DND-41 (cell line): ENCODE measurements around the gene PRDM9.

Experiments used
- ATAC-seq: fragments of 200-7000 bp; cut with Tn5 transposase; 3 replicates; pipeline ENCODE4 v1.9.1; 2021; ENCODE audit warnings: low read depth; ENCODE audit not compliant: insufficient read depth
- DNase-seq: peaks from one replicate; pipeline ENCODE4 v3.0.0-alpha.2; 2020
- H2AFZ ChIP-seq: 2 replicates; pipeline ENCODE4 v1.6.0; 2012; ENCODE audit warnings: low read depth, low read length
- H3K27ac ChIP-seq: 2 replicates; pipeline ENCODE4 v1.5.1; 2012; ENCODE audit warnings: low read length, inconsistent platforms
- H3K27me3 ChIP-seq: fragments of 200-600 bp; sonication (generic); 2 replicates; pipeline ENCODE4 v1.6.0; 2012; ENCODE audit warnings: low read length, mild to moderate bottlenecking, inconsistent platforms; ENCODE audit not compliant: insufficient read depth, poor library complexity
- H3K36me3 ChIP-seq: 2 replicates; pipeline ENCODE4 v1.5.1; 2012; ENCODE audit warnings: low read length, inconsistent platforms; ENCODE audit not compliant: insufficient read depth
- H3K4me1 ChIP-seq: 2 replicates; pipeline ENCODE4 v1.5.1; 2012; ENCODE audit warnings: mild to moderate bottlenecking, low read length; ENCODE audit not compliant: insufficient read depth
- H3K4me2 ChIP-seq: 2 replicates; pipeline ENCODE4 v1.6.0; 2012; ENCODE audit warnings: mild to moderate bottlenecking, moderate library complexity, low read length, inconsistent platforms; ENCODE audit not compliant: insufficient read depth
- H3K4me3 ChIP-seq, 2 experiments: fragments of 200-600 bp in 1 of 2; shearing (Covaris generic) in 1 of 2; 2 replicates each; pipeline ENCODE4 v1.5.1; 2012 to 2016; ENCODE audit warnings: inconsistent platforms in 2 of 2, low read length in 2 of 2, mild to moderate bottlenecking in 2 of 2, low read depth in 1 of 2, moderate library complexity in 1 of 2
- H3K79me2 ChIP-seq: 2 replicates; pipeline ENCODE4 v1.6.0; 2012; ENCODE audit warnings: low read length, inconsistent platforms; ENCODE audit not compliant: insufficient read depth
- H3K9ac ChIP-seq: 2 replicates; pipeline ENCODE4 v1.6.0; 2012; ENCODE audit warnings: low read depth, mild to moderate bottlenecking, inconsistent platforms, low read length, moderate library complexity
- H3K9me3 ChIP-seq: 2 replicates; pipeline ENCODE4 v1.5.1; 2012; ENCODE audit warnings: low read length, moderate library complexity, mild to moderate bottlenecking, inconsistent platforms; ENCODE audit not compliant: insufficient read depth, severe bottlenecking
- H4K20me1 ChIP-seq: 2 replicates; pipeline ENCODE4 v1.6.0; 2012; ENCODE audit warnings: low read length; ENCODE audit not compliant: insufficient read depth
- CTCF ChIP-seq: IDR thresholded peaks from 2 replicates; pipeline ENCODE4 v1.5.1; 2012; ENCODE audit warnings: borderline replicate concordance, low read length, moderate library complexity, mild to moderate bottlenecking; ENCODE audit not compliant: poor library complexity, severe bottlenecking; ENCODE audit errors: extremely low read depth
- EZH2 ChIP-seq: IDR thresholded peaks from 3 replicates; pipeline ENCODE4 v1.6.1; 2012; ENCODE audit warnings: borderline replicate concordance, low read depth, mild to moderate bottlenecking, moderate library complexity, low read length, inconsistent platforms; ENCODE audit not compliant: severe bottlenecking

PRDM9 gene

GRCh38 chr5:23490993-23491392, 16.4 kb upstream of the PRDM9 start:
- Histone ChIP-seq H3K4me1 (no peaks in the 10 kb centered on the region), H3K27ac (no peak overlapping the region), H3K9me3 (no peaks in the 10 kb centered on the region), H4K20me1 (no peaks in the 10 kb centered on the region), H2AFZ (no peak overlapping the region), H3K9ac (no peak overlapping the region), H3K79me2 (no peaks in the 10 kb centered on the region), H3K4me2 (no peak overlapping the region), H3K27me3 (no peaks in the 10 kb centered on the region), H3K36me3 (no peaks in the 10 kb centered on the region), H3K4me3 (no peak overlapping the region)
- TF ChIP-seq CTCF (no peak), EZH2 (no peak)
- DNase-seq (no peak), ATAC-seq (no peak)

GRCh38 chr5:23494558-23494957, 12.9 kb upstream of the PRDM9 start:
- H3K9ac ChIP-seq: no peak overlapping the region
- no peak for ATAC-seq

GRCh38 chr5:23496576-23496975, 10.8 kb upstream of the PRDM9 start:
- Histone ChIP-seq H4K20me1 (no peaks in the 10 kb centered on the region), H2AFZ (no peak overlapping the region), H3K79me2 (no peaks in the 10 kb centered on the region), H3K4me2 (no peak overlapping the region), H3K9ac (no peak overlapping the region), H3K9me3 (peaks cover 5% of the 10 kb centered on the region), H3K36me3 (no peaks in the 10 kb centered on the region), H3K4me3 (no peak overlapping the region), H3K27ac (no peak overlapping the region), H3K27me3 (no peaks in the 10 kb centered on the region), H3K4me1 (no peaks in the 10 kb centered on the region)
- no peak for ATAC-seq
- DNase-seq: no peak
- no peak for TF ChIP-seq CTCF
- TF ChIP-seq EZH2: no peak

More at GRCh38 chr5:23494558-23494957, 12.9 kb upstream of the PRDM9 start:
- Histone ChIP-seq H4K20me1 (no peaks in the 10 kb centered on the region), H3K27me3 (no peaks in the 10 kb centered on the region), H3K4me1 (no peaks in the 10 kb centered on the region), H2AFZ (no peak overlapping the region), H3K79me2 (no peaks in the 10 kb centered on the region), H3K4me3 (no peak overlapping the region), H3K27ac (no peak overlapping the region), H3K4me2 (no peak overlapping the region), H3K9me3 (no peaks in the 10 kb centered on the region), H3K36me3 (no peaks in the 10 kb centered on the region)
- DNase-seq: no peak
- TF ChIP-seq CTCF (no peak), EZH2 (no peak)
